Stimulated activated CD8-positive, alpha-beta memory T cell treated with anti-CD3 and anti-CD28 coated beads, Interleukin-4, amount 100 ng/mL, for 48 hours (primary cell): ENCODE results near the gene SIRPG.

Experiments used
- DNase-seq: peaks from one replicate; pipeline ENCODE4 v3.0.0-alpha.2; 2020

Gene SIRPG

DNA sequence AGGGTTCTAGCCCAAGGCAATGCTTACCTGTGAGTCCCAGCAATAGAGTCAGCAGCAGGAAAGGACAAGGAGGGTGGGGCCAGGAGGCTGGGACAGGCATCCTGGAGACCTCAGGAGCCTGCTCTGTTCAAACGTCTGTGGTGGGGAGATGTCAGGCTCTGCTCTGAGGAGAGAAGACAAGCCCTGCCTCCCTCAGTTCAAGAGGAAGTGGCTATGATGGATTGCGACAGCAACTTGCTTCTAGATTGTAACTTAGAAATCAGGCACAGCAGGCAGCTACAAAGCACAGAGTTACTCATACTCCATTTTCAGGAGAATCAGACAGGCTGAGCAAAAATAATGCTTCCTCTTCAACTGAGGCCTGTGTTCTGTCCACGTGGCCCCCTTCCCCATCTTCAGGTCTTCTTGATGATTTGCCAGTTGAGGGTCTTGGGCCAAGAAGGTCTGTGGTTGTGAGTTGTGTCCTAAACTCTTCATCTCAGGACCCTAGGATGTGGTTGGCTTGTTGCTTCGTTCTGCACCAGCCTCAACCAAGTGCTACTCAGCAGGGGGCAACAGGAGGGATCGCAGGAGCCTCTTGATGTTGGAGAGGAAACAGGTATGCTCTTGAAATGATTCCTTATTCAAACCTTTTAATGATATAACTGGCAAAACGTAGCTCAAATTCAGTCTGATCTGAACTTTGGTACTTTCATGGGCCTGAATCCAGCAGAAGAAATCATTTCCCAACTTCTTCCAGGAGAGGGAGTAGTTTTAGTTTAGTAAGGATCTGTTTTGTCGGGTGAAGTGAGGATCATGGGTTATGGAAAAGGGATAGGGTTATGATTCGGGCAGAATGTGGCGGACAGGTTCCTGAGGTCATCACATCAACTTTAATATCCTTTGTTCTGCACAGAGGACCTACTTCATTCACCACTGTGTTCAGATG, 68.8 kb downstream of the SIRPG start:
- no peak for DNase-seq

GRCh38 chr20:1587781-1588532, 69.6 kb downstream of the SIRPG start:
- no peak for DNase-seq

DNA sequence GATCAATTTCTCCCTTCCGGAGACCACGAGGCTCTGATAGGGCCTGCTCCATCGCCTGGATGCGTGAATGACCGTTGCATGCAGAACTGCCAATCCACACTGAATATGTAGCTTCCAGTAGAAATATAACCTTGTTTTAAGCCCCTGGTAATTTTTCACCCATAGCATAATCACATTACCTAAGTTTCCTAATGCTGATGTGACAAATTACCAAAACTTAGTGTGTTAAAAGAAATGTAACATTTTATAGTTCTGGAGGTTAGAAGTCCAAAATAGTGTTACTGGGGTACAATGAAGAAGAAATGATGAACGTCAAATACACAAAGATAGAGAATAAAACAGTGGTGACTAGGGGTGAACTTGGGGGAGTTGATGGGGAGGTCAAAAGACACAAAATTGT, 78.1 kb downstream of the SIRPG start:
- DNase-seq = no peak
